ENCODE measurements around the gene MTM1.

MTM1 gene

DNA sequence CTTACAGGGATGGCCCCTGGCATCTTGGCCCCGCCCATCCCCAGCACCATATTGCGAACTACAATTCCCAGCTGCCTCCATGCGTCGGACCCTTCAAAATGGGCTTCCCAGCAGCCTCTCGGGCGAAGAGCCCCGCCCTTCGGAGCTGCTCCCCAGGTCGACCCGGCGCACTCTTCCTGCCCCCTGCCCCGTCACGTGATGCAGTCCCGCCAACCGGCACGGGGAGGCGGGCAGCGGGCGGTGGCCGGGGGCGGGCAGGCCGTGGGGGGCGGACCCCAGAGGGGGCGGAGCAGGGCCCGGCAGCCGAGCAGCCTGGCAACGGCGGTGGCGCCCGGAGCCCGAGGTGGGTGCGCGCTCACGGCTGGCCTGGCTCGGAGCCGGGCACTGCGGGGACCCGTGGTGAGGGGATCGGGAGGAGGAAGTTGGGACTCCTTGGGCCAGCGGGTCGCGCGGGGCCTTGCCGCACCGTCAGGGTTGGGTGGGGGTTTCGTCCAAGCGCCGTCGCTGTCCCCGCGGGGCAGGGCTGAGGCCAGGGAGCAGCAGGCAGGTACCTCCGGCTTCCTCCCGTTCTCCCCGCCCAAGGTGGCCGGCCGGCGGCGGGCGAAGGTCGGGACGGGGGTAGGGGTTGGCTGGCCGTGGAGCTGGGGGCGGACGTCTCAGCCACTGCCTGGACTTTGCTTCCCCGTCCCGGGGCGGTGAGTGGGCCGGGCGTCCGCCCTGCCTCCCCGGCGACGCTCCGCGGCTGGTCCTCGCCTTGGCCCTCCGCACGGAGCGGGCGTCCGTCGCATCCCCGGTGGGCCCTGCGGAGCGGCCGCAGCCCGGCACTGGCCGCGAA is at the start of gene MTM1:
Gene MTM1, plus strand, starts transcription at position 302 of the 835 bp plus-strand sequence. CDS start 23,994 bp downstream, outside the sequence.
- DNase-seq, result peak; percentile 48 to 70

GRCh38 chrX:150522494-150522893 is 45.9 kb upstream of the MTM1 start:
- DNase-seq, result no peak

DNA sequence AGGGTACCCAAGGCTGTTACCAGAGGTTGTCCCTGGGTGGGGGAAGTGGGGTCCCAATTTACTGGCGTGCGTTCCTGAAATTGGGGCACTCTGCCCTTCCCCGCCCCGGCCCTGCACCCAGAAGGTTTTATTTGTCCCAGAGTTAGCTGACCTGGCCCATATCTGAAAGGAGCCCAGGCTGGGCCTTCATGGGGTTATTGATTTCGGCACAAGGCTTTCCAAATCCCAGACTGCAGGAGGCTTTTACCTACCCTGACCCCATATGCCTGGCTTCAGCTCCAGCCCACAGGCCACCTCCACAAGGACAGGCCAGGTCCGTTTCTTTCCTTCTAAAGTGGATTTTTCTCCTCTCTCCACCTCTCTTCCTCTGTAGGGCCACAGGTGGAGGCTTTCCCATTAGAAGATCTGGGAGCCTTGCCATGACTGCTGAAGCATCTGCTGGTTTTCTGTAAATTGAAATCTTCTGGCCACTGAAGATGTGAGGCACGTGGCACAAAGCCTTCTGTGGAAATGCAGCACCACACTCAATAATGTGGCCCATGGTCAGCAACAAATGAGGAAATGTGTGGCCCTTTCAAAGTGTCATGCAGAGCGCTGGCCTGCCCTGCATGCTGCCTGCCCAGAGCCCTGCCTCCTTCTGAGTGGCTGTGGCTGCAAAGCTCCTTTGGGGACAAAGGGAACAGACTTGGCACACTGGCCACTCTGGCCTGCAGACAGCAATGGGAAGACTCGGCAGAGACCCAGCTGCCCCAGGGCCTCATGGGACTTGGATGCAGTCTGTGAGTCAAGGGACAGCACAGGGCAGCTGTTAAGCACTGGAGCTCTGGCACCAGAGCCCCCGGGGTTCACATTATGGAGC is 43.1 kb upstream of the MTM1 start:
- peak in 1 of 2 experiments; percentile 29 for DNase-seq

DNA sequence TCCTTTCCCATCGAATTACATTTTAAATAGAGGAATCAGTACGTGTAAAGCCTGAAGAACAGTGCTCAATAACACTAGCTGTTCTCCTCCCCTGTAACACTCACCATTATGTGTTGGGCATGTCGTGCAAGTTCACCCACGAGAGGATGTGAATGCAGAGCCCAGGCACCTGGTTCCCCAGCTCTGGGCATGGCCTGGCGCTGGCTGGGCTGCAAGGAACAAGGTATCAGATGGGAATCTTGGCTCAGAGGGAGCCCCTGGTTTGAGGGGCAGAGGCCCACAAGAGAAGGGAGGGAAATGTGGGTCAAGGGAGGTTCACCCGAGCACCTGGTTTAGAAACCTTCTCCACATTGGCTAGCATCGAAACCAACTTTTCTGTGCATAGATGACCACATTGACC is 41.7 kb upstream of the MTM1 start:
- DNase-seq, result no peak

DNA sequence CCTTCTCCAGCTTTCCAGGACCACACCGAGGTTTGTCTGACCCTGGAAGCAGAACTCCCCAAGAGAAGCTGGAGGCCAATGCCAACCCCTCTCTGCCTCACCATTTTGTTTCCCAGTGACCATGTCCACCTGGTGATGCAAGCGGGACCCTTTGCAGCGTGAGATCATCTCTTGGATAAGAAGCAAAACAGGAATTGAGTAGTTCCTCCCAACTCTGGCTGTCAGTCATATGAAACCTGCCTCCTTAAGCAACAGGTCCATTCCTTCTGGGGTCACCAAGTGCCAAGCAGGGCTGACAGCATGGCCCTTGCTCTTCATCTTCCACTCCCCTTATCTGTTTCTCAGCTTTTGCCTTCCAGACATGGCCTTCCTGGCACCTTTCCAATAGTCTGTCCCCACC is 41.3 kb upstream of the MTM1 start:
- no peak for DNase-seq

DNA sequence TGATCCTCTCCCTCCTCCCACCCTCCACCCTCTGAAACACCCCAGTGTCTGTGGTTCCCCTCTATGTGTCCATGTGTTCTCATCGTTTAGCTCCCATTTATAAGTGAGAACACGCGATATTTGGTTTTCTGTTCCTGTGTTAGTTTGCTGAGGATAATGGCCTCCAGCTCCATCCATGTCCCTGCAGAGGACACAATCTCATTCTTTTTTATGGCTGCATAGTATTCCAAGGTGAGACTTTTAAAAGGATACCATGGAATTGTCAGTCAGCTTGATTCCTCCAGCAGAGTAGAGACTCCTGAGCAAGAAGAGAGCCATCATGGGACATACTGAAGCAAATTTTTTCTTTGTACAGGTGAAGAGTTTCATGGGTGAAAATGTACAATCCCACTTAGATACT is 38.8 kb upstream of the MTM1 start:
- DNase-seq, result no peak

DNA sequence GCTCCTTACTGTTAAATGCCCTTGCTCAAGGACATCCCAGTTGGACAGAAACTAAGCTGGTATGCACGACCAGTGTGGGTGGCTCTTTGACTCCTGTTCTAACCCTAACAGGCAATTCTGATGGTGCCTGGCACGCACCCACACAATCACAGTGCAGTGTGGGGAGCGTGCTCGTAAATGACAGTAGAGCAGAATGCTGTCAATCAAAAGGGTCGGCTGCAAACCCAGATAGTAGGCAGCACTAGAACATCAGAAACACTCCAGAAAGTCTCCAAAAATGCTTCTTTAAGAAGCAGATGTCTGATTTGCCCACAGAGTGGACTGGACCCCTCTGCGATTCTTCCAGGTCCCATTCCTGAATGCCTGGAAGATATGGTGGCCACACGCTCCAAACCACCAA is 37.6 kb upstream of the MTM1 start:
- no peak for DNase-seq

DNA sequence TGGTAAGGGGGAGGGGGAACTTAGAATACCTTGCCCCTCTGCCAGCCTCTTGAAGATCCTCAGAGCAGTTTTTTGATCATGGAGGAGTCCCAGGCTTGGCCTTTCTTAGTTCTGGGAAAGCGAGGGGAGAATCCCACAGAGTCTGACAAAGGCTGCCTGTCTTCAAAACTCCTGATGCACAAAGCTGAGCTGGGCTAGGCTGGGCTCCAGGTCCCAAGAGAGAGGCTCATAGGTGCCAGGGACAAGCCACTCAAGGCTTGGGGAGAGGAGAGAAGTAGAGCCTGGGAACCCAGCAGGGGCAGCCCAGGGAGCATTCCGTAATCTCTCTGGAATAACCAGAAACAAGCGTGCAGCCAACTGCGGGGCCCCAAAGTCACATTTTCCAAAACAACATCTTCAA is 37.0 kb upstream of the MTM1 start:
- no peak for DNase-seq

DNA sequence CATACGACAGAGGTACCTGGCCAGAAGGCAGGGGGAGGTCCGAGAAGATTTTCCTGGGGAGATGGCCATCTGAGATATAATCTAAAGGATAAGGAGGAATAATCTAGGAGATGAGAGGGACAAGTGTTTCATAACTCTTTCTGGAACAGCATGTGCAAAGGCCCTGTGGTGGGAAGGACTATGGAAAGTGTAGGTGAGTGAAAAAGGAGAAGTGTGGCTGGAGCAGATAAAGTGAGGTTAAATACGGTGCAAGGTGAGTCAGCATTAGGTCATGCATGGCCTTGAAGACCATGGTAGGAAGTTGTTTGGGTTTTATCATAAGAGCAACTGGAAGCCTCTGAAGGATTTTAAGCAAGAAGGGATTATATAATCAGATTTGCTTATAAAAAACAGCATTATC is 34.6 kb upstream of the MTM1 start:
- no peak for DNase-seq

- no peak for DNase-seq
Observed at GRCh38 chrX:150536455-150537116, 31.8 kb upstream of the MTM1 start.

- DNase-seq, result no peak
Observed at GRCh38 chrX:150537851-150538250, 30.6 kb upstream of the MTM1 start.

DNA sequence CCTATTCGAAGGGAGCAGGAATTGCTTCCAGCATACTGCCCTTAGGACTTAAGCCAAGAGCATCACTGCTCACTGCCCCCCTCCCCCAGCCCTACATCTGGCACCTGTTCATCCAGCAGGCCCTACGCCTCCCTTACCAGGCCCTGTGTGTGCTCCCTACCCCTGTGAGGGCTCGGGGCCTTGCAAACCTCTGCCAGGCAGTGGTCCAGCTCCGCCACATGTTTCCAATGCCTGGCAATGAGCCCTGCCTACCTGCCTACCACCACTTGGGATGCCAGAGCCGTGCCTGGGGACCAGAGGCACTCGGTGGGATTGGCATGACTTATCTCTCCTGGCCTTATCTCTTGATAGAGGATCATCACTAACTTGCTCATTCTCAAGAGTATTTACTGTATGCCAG is 27.5 kb upstream of the MTM1 start:
- no peak for DNase-seq

GRCh38 chrX:150542846-150543229 is 25.6 kb upstream of the MTM1 start:
- DNase-seq, result no peak

DNA sequence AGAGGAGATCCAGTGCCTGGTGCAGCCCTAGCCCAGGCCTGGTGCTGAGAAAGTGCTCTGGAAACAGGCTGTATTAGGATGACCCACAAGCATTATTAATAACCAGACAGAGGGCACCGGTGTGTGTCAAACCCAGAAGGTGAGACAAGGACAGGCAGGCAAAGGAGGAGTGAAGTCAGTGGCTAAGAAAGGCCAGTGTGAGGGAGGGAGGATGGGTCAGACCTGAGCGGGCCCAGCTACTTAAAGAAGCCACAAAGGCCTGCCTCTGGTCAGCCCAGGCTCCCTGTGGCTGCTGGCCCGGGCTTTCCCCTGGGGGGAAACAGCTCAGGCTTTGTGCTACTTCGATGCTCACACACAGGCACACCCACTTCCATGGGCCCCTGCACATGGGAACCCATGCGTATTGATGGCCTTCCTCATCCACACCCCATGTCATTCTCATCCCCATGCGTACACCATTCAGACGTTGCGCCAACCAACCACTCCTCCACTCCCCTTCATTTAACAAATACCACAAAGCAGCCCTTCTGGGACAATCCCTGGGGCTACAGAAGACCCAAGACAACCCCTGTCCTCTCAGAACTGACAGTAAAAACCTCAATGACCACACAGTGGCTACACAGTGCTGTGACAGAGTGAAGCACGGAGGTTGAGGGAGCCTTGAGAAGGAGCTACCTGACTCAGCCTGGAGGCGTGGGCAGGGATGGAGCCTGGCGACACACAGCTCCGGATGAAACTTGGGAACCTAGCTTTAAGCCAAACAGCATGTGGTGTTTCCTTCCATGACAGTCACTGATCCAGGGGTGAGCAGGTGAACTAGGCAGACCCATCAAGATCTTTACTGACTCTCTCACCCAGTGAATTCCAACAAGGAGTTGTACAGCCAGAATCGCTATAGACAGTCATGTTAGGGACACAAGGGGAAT is 24.9 kb upstream of the MTM1 start:
- DNase-seq, result no peak

- DNase-seq, result no peak
Observed at GRCh38 chrX:150544222-150544787, 24.1 kb upstream of the MTM1 start.

GRCh38 chrX:150544835-150545770 is 23.3 kb upstream of the MTM1 start:
- no peak for DNase-seq

DNA sequence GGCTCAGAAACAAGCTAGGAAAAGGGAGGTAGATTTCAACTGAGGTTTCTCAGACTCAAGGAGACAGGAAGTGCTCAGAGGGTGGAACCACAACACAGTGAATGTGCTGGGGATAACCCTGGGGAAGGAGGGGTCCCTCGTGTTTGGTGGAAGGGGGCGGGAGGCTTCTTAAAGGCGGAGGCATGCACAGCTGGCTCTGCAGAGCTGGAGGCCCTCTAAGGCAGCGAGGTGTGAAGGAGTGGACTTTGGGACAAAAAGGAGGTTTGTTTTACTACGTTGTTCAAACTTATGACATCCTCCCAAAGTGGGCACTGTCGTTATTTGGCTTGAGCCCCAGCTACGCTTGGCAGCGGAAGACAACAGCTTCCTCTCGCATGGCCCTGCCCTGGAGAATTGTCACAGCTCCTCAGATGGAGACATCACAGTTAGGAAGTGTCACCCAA is 21.7 kb upstream of the MTM1 start:
- DNase-seq, result no peak

GRCh38 chrX:150547375-150548115 is 20.9 kb upstream of the MTM1 start:
- DNase-seq, result peak in 1 of 2 experiments; percentile 2

DNA sequence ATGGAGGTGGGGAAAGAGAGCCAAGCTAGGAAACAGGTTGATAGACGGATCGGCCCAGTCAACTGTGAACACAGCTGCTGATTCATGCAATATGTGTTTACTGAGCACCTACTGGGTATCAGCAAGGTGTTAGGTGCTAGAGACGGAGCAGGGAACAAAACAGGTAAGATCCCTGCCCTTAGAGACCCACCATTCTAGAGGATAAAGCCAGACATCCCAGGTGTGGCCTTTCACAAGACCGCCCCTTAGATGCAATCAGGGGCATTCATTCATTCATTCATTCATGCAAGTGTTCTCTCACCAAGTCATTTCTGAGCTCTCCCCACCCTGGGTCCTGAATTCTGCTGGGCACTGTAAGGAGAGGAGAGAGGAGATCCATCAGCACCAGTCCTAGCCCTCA is 20.2 kb upstream of the MTM1 start:
- DNase-seq, result no peak

DNA sequence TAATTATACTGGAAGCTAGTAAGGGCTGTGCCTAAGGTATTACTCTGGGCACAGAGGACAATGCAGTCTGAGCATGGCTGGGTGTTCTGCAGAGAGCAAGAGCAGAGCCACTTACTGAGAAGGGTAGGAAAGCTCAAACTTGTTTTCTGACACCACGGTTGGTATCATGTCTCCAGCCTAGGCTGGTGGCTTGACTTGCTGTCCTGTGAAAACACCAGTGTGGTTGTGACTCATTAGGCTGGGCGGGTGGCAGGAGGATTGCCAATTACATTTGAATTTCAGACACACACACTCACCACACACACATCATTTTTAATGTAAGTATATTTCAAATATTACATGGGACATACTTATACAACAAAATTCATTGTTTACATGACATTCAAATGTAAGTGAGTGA is 19.7 kb upstream of the MTM1 start:
- no peak for DNase-seq

Data from cerebellar nuclear complex (tissue), 1 donor.